Measurements from ENCODE around the gene CRYBG3. TPM values are rescaled to one million over a fixed set of nuclear protein-coding genes. Genes with fewer than 3 reads are reported as not detected.

CRYBG3 gene
- total RNA-seq, 1 experiment from 2014 or later = 5.9 TPM

DNA sequence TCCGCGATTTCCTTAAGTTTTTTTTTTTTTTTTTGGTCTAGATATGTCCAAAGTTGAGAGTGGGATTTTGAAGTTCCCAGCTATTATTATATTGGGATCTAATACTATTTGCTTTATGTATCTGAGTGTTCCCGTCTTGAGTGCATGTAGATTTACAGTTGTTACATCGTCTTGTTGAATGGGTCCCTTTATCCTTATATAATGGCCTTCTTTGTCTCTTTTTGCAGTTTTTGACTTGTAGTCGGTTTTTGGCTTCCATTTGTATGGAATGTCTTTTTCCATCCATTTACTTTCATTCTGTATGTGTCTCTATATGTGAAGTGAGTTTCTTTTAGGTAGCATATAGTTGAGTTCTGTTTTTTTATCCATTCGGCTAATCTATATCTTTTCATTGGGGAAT lies 35.6 kb downstream of the CRYBG3 start:
- H3K18ac ChIP-seq (ENCODE audit: insufficient read length, low read depth, low read length) = no peak overlapping the region
- no peak overlapping the region for H4K5ac ChIP-seq (ENCODE audit: insufficient read length, low read depth, low read length)
- no peak overlapping the region for H3T11ph ChIP-seq (ENCODE audit: low read length)
- no peak overlapping the region for H2BK20ac ChIP-seq (ENCODE audit: low read depth, low read length, poor library complexity, severe bottlenecking)
- no peaks in the 10 kb centered on the region for H4K20me1 ChIP-seq (ENCODE audit: control insufficient read depth, insufficient read depth, insufficient read length)
- no peaks in the 10 kb centered on the region for H3K79me1 ChIP-seq (ENCODE audit: insufficient read depth, low read depth, low read length, poor library complexity, severe bottlenecking)
- H3K9me3 Mint-ChIP-seq = peaks cover 12 to 13% of the 10 kb centered on the region in 2 experiments; a peak in 4 of 5 replicates
- no peaks in the 10 kb centered on the region for H3K9me3 ChIP-seq (ENCODE audit: control insufficient read depth, low read depth, low read length)
- H3K4ac ChIP-seq (ENCODE audit: low read depth, low read length) = no peak overlapping the region
- no peak overlapping the region for H3K14ac ChIP-seq (ENCODE audit: insufficient read depth, low read length)
- H3K4me3 Mint-ChIP-seq = no peak overlapping the region
- no peak overlapping the region for H3K27ac ChIP-seq (ENCODE audit: insufficient read length, low read depth, low read length)
- H3K9ac ChIP-seq (ENCODE audit: extremely low read depth, insufficient read length, low read length) = no peak overlapping the region
- H3K56ac ChIP-seq (ENCODE audit: insufficient read length, low read depth, low read length) = no peak overlapping the region
- no peaks in the 10 kb centered on the region for H3K4me1 ChIP-seq (ENCODE audit: insufficient read depth, low read length)
- H3K27ac Mint-ChIP-seq = no peak overlapping the region
- H2BK120ac ChIP-seq (ENCODE audit: low read depth, low read length, poor library complexity, severe bottlenecking) = no peak overlapping the region
- no peaks in the 10 kb centered on the region for H3K27me3 Mint-ChIP-seq (ENCODE audit: low read depth)
- H3K23ac ChIP-seq (ENCODE audit: insufficient read length, low read depth, low read length) = no peak overlapping the region
- H4K8ac ChIP-seq (replicated peaks; ENCODE audit: insufficient read length, low read depth, low read length) = no peak overlapping the region
- no peak for DNase-seq
- no peaks in the 10 kb centered on the region for H3K23me2 ChIP-seq (ENCODE audit: insufficient read length, low read depth, low read length, poor library complexity, severe bottlenecking)
- peaks cover 7 to 13% (median 9%) of the 10 kb centered on the region in 3 experiments; a peak in 6 of 7 replicates for H3K36me3 Mint-ChIP-seq (ENCODE audit: insufficient read depth in 1 of 3, low read depth in 3 of 3)
- peaks cover 8 to 23% of the 10 kb centered on the region in 2 experiments for H3K4me1 Mint-ChIP-seq
- no peak overlapping the region for H2BK5ac ChIP-seq (ENCODE audit: insufficient read length, low read length)
- H3K27me3 ChIP-seq (ENCODE audit: insufficient read depth, low read length) = no peaks in the 10 kb centered on the region
- H3K79me2 ChIP-seq (ENCODE audit: insufficient read depth, low read length) = peaks cover 2% of the 10 kb centered on the region; the same call in 1 of the 2 replicates
- no peak overlapping the region for H2AFZ ChIP-seq (ENCODE audit: low read length)
- no peak overlapping the region for H2AK5ac ChIP-seq (ENCODE audit: insufficient read length, low read length)
- WGBS (ENCODE audit: extremely low coverage, insufficient read length, low lambda C conversion rate) = no CpG with 5 or more reads among the region's 6 CpGs
- no peak overlapping the region for H2BK15ac ChIP-seq (ENCODE audit: low read depth, low read length)
- no peak overlapping the region for H2BK12ac ChIP-seq (ENCODE audit: insufficient read length, low read depth, low read length)
- no peak overlapping the region for H4K91ac ChIP-seq (ENCODE audit: insufficient read length, low read depth, low read length)
- no peak for TF ChIP-seq CTCF (conservative IDR thresholded peaks at IDR 0.05)
- H3K4me2 ChIP-seq (ENCODE audit: insufficient read depth, insufficient read length, low read length) = no peak overlapping the region

Measured in H9 (cell line).